SK-N-MC (cell line): ENCODE measurements around the gene TGFBRAP1.

Experiments
- DNase-seq: peaks from one replicate; pipeline ENCODE4 v3.0.0-alpha.2; 2011; ENCODE audit warnings: low read depth, low spot score
- H3K27ac ChIP-seq: fragments of 200-600 bp; sonication (generic); 2 replicates; pipeline ENCODE4 v1.5.1; 2016; ENCODE audit warnings: mixed run types
- H3K36me3 ChIP-seq: fragments of 200-600 bp; sonication (generic); 2 replicates; pipeline ENCODE4 v1.6.1; 2017; ENCODE audit warnings: antibody characterized with exemption, low read length, mixed read lengths; ENCODE audit not compliant: insufficient read depth
- H3K4me3 ChIP-seq: fragments of 200-600 bp; sonication (generic); 2 replicates; pipeline ENCODE4 v1.5.1; 2016
- H3K9ac ChIP-seq: fragments of 200-600 bp; sonication (generic); 2 replicates; pipeline ENCODE4 v1.8.0; 2017; ENCODE audit warnings: mixed run types, mixed read lengths; ENCODE audit not compliant: insufficient read length
- H3K9me3 ChIP-seq: fragments of 200-600 bp; sonication (generic); 2 replicates; pipeline ENCODE4 v1.6.1; 2017; ENCODE audit warnings: low read depth, mild to moderate bottlenecking, antibody characterized with exemption, low read length, moderate library complexity, mixed read lengths
- EZH2 ChIP-seq: fragments of 200-600 bp; sonication (generic); IDR thresholded peaks from one replicate; pipeline ENCODE4 v1.6.1; 2017; ENCODE audit warnings: antibody characterized with exemption
- FOXP2 ChIP-seq: optimal IDR thresholded peaks from 2 replicates; pipeline ENCODE3; 2011; ENCODE audit warnings: mild to moderate bottlenecking, moderate library complexity; ENCODE audit not compliant: insufficient read depth; ENCODE audit errors: extremely low read length, control extremely low read depth
- POLR2AphosphoS5 ChIP-seq: IDR thresholded peaks from 2 replicates; pipeline ENCODE4 v1.6.1; 2012; ENCODE audit warnings: mild to moderate bottlenecking, low read depth, low read length, borderline replicate concordance

The TGFBRAP1 gene

GRCh38 chr2:105373895-105374401, 44.4 kb upstream of the TGFBRAP1 start:
- H3K9ac ChIP-seq: no peak overlapping the region
- no peaks in the 10 kb centered on the region for H3K9me3 ChIP-seq
- DNase-seq: no peak
- TF ChIP-seq FOXP2 (no peak), EZH2 (no peak), POLR2AphosphoS5 (no peak)
- H3K27ac ChIP-seq: no peak overlapping the region
- no peaks in the 10 kb centered on the region; the same call in 1 of the 2 replicates for H3K36me3 ChIP-seq
- no peak overlapping the region for H3K4me3 ChIP-seq

- no peak overlapping the region for H3K27ac ChIP-seq
- no peak for TF ChIP-seq FOXP2
- no peak for TF ChIP-seq EZH2
- TF ChIP-seq POLR2AphosphoS5: no peak
Observed at GRCh38 chr2:105373344-105373781, 43.8 kb upstream of the TGFBRAP1 start.

GRCh38 chr2:105371810-105372209, 42.3 kb upstream of the TGFBRAP1 start:
- Histone ChIP-seq H3K9me3 (no peaks in the 10 kb centered on the region), H3K9ac (no peak overlapping the region), H3K36me3 (no peaks in the 10 kb centered on the region; the same call in 1 of the 2 replicates), H3K4me3 (no peak overlapping the region), H3K27ac (no peak overlapping the region)
- TF ChIP-seq FOXP2 (no peak), POLR2AphosphoS5 (no peak), EZH2 (no peak)
- no peak for DNase-seq

More at GRCh38 chr2:105373344-105373781, 43.8 kb upstream of the TGFBRAP1 start:
- Histone ChIP-seq H3K9ac (no peak overlapping the region), H3K4me3 (no peak overlapping the region), H3K9me3 (no peaks in the 10 kb centered on the region), H3K36me3 (no peaks in the 10 kb centered on the region; the same call in 1 of the 2 replicates)
- no peak for DNase-seq

- Histone ChIP-seq H3K27ac (no peak overlapping the region), H3K36me3 (no peaks in the 10 kb centered on the region; the same call in 1 of the 2 replicates), H3K9me3 (no peaks in the 10 kb centered on the region), H3K4me3 (no peak overlapping the region), H3K9ac (no peak overlapping the region)
- DNase-seq: no peak
- TF ChIP-seq POLR2AphosphoS5 (no peak), EZH2 (no peak), FOXP2 (no peak)
Observed at GRCh38 chr2:105371156-105371555, 41.6 kb upstream of the TGFBRAP1 start.

- no peak overlapping the region for H3K27ac ChIP-seq
- no peaks in the 10 kb centered on the region for H3K36me3 ChIP-seq
- H3K4me3 ChIP-seq: no peak overlapping the region
- H3K9ac ChIP-seq: no peak overlapping the region
- peak; percentile 14 for DNase-seq
- TF ChIP-seq EZH2 (no peak), POLR2AphosphoS5 (no peak), FOXP2 (no peak)
- no peaks in the 10 kb centered on the region for H3K9me3 ChIP-seq
Observed at GRCh38 chr2:105369777-105370690, 40.5 kb upstream of the TGFBRAP1 start.

GRCh38 chr2:105368759-105369408, 39.3 kb upstream of the TGFBRAP1 start:
- TF ChIP-seq FOXP2 (no peak), POLR2AphosphoS5 (no peak), EZH2 (no peak)
- Histone ChIP-seq H3K36me3 (no peaks in the 10 kb centered on the region), H3K27ac (no peak overlapping the region), H3K9me3 (no peaks in the 10 kb centered on the region), H3K4me3 (no peak overlapping the region), H3K9ac (no peak overlapping the region)
- no peak for DNase-seq

GRCh38 chr2:105365206-105365605, 35.7 kb upstream of the TGFBRAP1 start:
- H3K9ac ChIP-seq: no peak overlapping the region
- no peak for TF ChIP-seq FOXP2
- no peak for TF ChIP-seq POLR2AphosphoS5
- TF ChIP-seq EZH2: no peak
- no peak overlapping the region for H3K27ac ChIP-seq
- no peak for DNase-seq
- no peaks in the 10 kb centered on the region for H3K9me3 ChIP-seq
- H3K36me3 ChIP-seq: peaks cover 17% of the 10 kb centered on the region
- no peak overlapping the region for H3K4me3 ChIP-seq

GRCh38 chr2:105364436-105365139, 35.1 kb upstream of the TGFBRAP1 start:
- Histone ChIP-seq H3K4me3 (no peak overlapping the region), H3K36me3 (peaks cover 17% of the 10 kb centered on the region), H3K9me3 (no peaks in the 10 kb centered on the region), H3K9ac (no peak overlapping the region), H3K27ac (no peak overlapping the region)
- no peak for TF ChIP-seq POLR2AphosphoS5
- no peak for TF ChIP-seq FOXP2
- no peak for TF ChIP-seq EZH2
- no peak for DNase-seq
